HepG2 (cell line): ENCODE results near the gene MRPS7. TPM values are rescaled to one million over a fixed set of nuclear protein-coding genes. Genes with fewer than 3 reads are reported as not detected.

Source experiments
- BORCS8-MEF2B ChIP-seq: sonication (generic); formaldehyde crosslinking; IDR thresholded peaks from 2 replicates; pipeline ENCODE4 v1.8.0; 2022; ENCODE audit warnings: mild to moderate bottlenecking, missing genetic modification reagents
- CBX5 ChIP-seq: sonication (generic); formaldehyde crosslinking; IDR thresholded peaks from 2 replicates; pipeline ENCODE4 v1.4.0; 2020; ENCODE audit warnings: missing genetic modification reagents, borderline replicate concordance
- ELF4 ChIP-seq: sonication (generic); formaldehyde crosslinking; IDR thresholded peaks from 2 replicates; pipeline ENCODE4 v1.5.0; 2020; ENCODE audit warnings: missing genetic modification reagents, mild to moderate bottlenecking, moderate library complexity, borderline replicate concordance
- ETV6 ChIP-seq: sonication (generic); formaldehyde crosslinking; conservative IDR thresholded peaks from 2 replicates; pipeline ENCODE4 v1.4.0; 2020; ENCODE audit warnings: missing genetic modification reagents
- FOXC1 ChIP-seq: sonication (generic); formaldehyde crosslinking; IDR thresholded peaks from 2 replicates; pipeline ENCODE4 v1.8.0; 2022; ENCODE audit warnings: mild to moderate bottlenecking, missing genetic modification reagents, borderline replicate concordance
- FOXO1 ChIP-seq: sonication (generic); formaldehyde crosslinking; IDR thresholded peaks from 2 replicates; pipeline ENCODE4 v1.4.0; 2020; ENCODE audit warnings: missing genetic modification reagents
- ISX ChIP-seq: sonication (generic); formaldehyde crosslinking; conservative IDR thresholded peaks from 2 replicates; pipeline ENCODE4 v1.5.0; 2020; ENCODE audit warnings: missing genetic modification reagents
- JUND ChIP-seq: sonication (generic); formaldehyde crosslinking; IDR thresholded peaks from 2 replicates; pipeline ENCODE4 v1.8.0; 2022; ENCODE audit warnings: mild to moderate bottlenecking, missing genetic modification reagents
- KDM5A ChIP-seq: fragments of 200-600 bp; sonication (generic); IDR thresholded peaks from 2 replicates; pipeline ENCODE4 v1.7.0; 2018; ENCODE audit warnings: antibody characterized with exemption, mild to moderate bottlenecking, low read length, borderline replicate concordance
- LBX2 ChIP-seq: sonication (generic); formaldehyde crosslinking; IDR thresholded peaks from 2 replicates; pipeline ENCODE4 v1.5.0; 2020; ENCODE audit warnings: missing genetic modification reagents, mild to moderate bottlenecking, borderline replicate concordance
- NAIF1 ChIP-seq: sonication (generic); formaldehyde crosslinking; IDR thresholded peaks from 2 replicates; pipeline ENCODE4 v1.5.0; 2020; ENCODE audit warnings: mild to moderate bottlenecking, missing genetic modification reagents, borderline replicate concordance
- SP4 ChIP-seq: sonication (generic); formaldehyde crosslinking; IDR thresholded peaks from 2 replicates; pipeline ENCODE4 v1.8.1; 2023; ENCODE audit warnings: mild to moderate bottlenecking, missing genetic modification reagents
- STAT5B ChIP-seq: sonication (generic); formaldehyde crosslinking; IDR thresholded peaks from 2 replicates; pipeline ENCODE4 v1.4.0; 2020; ENCODE audit warnings: missing genetic modification reagents
- TBL1XR1 ChIP-seq: fragments of 150-350 bp; IDR thresholded peaks from 2 replicates; pipeline ENCODE4 v1.6.1; 2014; ENCODE audit warnings: borderline replicate concordance, low read length; ENCODE audit not compliant: partially characterized antibody
- WIZ ChIP-seq: sonication (generic); formaldehyde crosslinking; IDR thresholded peaks from 2 replicates; pipeline ENCODE4 v1.5.1; 2020; ENCODE audit warnings: mild to moderate bottlenecking, missing genetic modification reagents
- ZFP62 ChIP-seq: sonication (generic); formaldehyde crosslinking; IDR thresholded peaks from 2 replicates; pipeline ENCODE4 v1.4.0; 2020; ENCODE audit warnings: missing genetic modification reagents
- ZNF333 ChIP-seq: sonication (generic); formaldehyde crosslinking; IDR thresholded peaks from 2 replicates; pipeline ENCODE4 v1.4.0; 2020; ENCODE audit warnings: mild to moderate bottlenecking, missing genetic modification reagents, borderline replicate concordance
- ZNF335 ChIP-seq: sonication (generic); formaldehyde crosslinking; IDR thresholded peaks from 2 replicates; pipeline ENCODE4 v1.4.0; 2020; ENCODE audit warnings: missing genetic modification reagents
- ZNF564 ChIP-seq: sonication (generic); formaldehyde crosslinking; IDR thresholded peaks from 2 replicates; pipeline ENCODE4 v1.8.1; 2023; ENCODE audit warnings: mild to moderate bottlenecking, missing genetic modification reagents
- ZNF7 ChIP-seq: IDR thresholded peaks from 2 replicates; pipeline ENCODE4 v1.6.1; 2016; ENCODE audit warnings: missing biosample characterization, missing genetic modification reagents
- ZNF83 ChIP-seq: sonication (generic); formaldehyde crosslinking; IDR thresholded peaks from 2 replicates; pipeline ENCODE4 v1.4.0; 2020; ENCODE audit warnings: missing genetic modification reagents, mild to moderate bottlenecking, borderline replicate concordance
- ZNF850 ChIP-seq: sonication (generic); formaldehyde crosslinking; conservative IDR thresholded peaks from 2 replicates; pipeline ENCODE4 v1.9.0; 2021; ENCODE audit warnings: mild to moderate bottlenecking, missing genetic modification reagents
- ZNF891 ChIP-seq: sonication (generic); formaldehyde crosslinking; IDR thresholded peaks from 2 replicates; pipeline ENCODE4 v1.5.0; 2020; ENCODE audit warnings: mild to moderate bottlenecking, missing genetic modification reagents
- ZSCAN20 ChIP-seq: sonication (generic); formaldehyde crosslinking; IDR thresholded peaks from 2 replicates; pipeline ENCODE4 v1.4.0; 2020; ENCODE audit warnings: missing genetic modification reagents, mild to moderate bottlenecking, borderline replicate concordance
- polyA plus RNA-seq, 8 experiments: library from polyadenylated mRNA; depleted of rRNA in 3 of 8; stranded (reverse) in 7 of 8; unstranded in 1 of 8; fragments of >200 nt; fragmentation: Illumina TruSeq in 4 of 8; extraction: Trizol in 4 of 8; gene quantifications; 2 replicates each; pipeline versions ENCODE4 v1.2.1 to v1.2.3, GENCODE V29; 2011 to 2016; ENCODE audit warnings: low read depth in 4 of 8, missing spikeins in 1 of 8, mixed read lengths in 1 of 8; ENCODE audit not compliant: insufficient read depth in 1 of 8
- total RNA-seq, 5 experiments: library from RNA; depleted of rRNA; stranded (reverse); fragments of >200 nt; fragmentation: Illumina TruSeq; extraction: Trizol; gene quantifications; 2 replicates each; pipeline ENCODE4 v1.2.3, GENCODE V29; 2016; ENCODE audit warnings: low read depth in 1 of 5
- TF ChIP-seq, protein P1 (sequence below): sonication (generic); formaldehyde crosslinking; IDR thresholded peaks from 2 replicates; pipeline ENCODE4 v1.4.0; 2020; ENCODE audit warnings: missing genetic modification reagents
- TF ChIP-seq, protein P2 (sequence below): sonication (generic); formaldehyde crosslinking; IDR thresholded peaks from 2 replicates; pipeline ENCODE4 v1.5.0; 2020; ENCODE audit warnings: mild to moderate bottlenecking, low read depth, missing genetic modification reagents, borderline replicate concordance
- TF ChIP-seq, protein P3 (sequence below): sonication (generic); formaldehyde crosslinking; IDR thresholded peaks from 2 replicates; pipeline ENCODE4 v1.4.0; 2020; ENCODE audit warnings: missing genetic modification reagents
- TF ChIP-seq, protein P4 (sequence below): sonication (generic); formaldehyde crosslinking; IDR thresholded peaks from 2 replicates; pipeline ENCODE4 v1.4.0; 2020; ENCODE audit warnings: missing genetic modification reagents

The MRPS7 gene
- total and polyA plus RNA-seq, 2 of the 13 experiments (the other 11 are each of a cell fraction or from before 2014, with no cell fraction given) = 97.0 to 162 TPM

DNA sequence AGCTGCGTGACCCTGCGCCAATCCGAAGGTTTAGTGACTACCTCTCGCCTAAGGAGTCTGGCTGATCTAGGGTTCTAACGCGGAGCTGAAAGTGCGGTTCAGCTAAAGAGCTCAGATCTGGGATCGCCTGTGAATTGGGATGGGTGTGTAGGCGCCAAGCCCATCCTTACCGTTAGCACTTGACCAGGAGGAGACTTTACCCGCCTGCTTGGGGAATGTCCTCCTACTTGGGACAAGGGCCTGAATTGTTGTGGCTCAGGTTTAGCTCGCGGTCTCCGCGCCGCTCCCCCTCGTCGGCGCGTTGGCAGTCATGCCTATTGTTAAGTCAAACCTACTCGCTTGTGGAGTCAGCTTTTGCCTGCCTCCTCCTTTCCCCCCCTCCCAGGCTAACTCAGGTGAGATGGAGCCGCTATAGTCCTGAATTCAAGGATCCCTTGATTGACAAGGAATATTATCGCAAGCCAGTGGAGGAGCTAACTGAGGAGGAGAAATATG lies 480 bp downstream of the MRPS7 start (continued):
- peak; percentile 49; the same call in 1 of the 2 replicates for TF ChIP-seq FOXC1 (CRISPR knock-in tag)
- TF ChIP-seq, protein P1, sequence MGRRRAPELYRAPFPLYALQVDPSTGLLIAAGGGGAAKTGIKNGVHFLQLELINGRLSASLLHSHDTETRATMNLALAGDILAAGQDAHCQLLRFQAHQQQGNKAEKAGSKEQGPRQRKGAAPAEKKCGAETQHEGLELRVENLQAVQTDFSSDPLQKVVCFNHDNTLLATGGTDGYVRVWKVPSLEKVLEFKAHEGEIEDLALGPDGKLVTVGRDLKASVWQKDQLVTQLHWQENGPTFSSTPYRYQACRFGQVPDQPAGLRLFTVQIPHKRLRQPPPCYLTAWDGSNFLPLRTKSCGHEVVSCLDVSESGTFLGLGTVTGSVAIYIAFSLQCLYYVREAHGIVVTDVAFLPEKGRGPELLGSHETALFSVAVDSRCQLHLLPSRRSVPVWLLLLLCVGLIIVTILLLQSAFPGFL (CRISPR knock-in tag) = no peak
- TF ChIP-seq, protein P2, sequence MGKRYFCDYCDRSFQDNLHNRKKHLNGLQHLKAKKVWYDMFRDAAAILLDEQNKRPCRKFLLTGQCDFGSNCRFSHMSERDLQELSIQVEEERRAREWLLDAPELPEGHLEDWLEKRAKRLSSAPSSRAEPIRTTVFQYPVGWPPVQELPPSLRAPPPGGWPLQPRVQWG (CRISPR knock-in tag) = 0 out of 2 replicates have a peak, but pooled peaks have one; percentile 88
- 0 out of 2 replicates have a peak, but pooled peaks have one; percentile 8 for TF ChIP-seq FOXO1 (CRISPR knock-in tag)
- peak; percentile 10; the same call in 1 of the 2 replicates for TF ChIP-seq BORCS8-MEF2B
- TF ChIP-seq JUND (CRISPR knock-in tag) = no peak
- no peak; the same call in 1 of the 2 replicates for TF ChIP-seq ELF4 (CRISPR knock-in tag)
- peak; percentile 18; the same call in 1 of the 2 replicates for TF ChIP-seq ZNF7 (CRISPR knock-in tag)
- 0 out of 2 replicates have a peak, but pooled peaks have one; percentile 7 for TF ChIP-seq ZNF891 (CRISPR knock-in tag)
- no peak for TF ChIP-seq WIZ (CRISPR knock-in tag)
- TF ChIP-seq, protein P3, sequence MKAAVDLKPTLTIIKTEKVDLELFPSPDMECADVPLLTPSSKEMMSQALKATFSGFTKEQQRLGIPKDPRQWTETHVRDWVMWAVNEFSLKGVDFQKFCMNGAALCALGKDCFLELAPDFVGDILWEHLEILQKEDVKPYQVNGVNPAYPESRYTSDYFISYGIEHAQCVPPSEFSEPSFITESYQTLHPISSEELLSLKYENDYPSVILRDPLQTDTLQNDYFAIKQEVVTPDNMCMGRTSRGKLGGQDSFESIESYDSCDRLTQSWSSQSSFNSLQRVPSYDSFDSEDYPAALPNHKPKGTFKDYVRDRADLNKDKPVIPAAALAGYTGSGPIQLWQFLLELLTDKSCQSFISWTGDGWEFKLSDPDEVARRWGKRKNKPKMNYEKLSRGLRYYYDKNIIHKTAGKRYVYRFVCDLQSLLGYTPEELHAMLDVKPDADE (CRISPR knock-in tag) = 0 out of 2 replicates have a peak, but pooled peaks have one; percentile 49
- TF ChIP-seq ETV6 (CRISPR knock-in tag) = peak; percentile 40; the same call in 1 of the 2 replicates
- peak; percentile 91; the same call in 1 of the 2 replicates for TF ChIP-seq KDM5A
- no peak for TF ChIP-seq ZFP62
- TF ChIP-seq TBL1XR1 = no peak
- 0 out of 2 replicates have a peak, but pooled peaks have one; percentile 6 for TF ChIP-seq ZNF564
- TF ChIP-seq NAIF1 (CRISPR knock-in tag) = peak; percentile 71; the same call in 1 of the 2 replicates
- no peak for TF ChIP-seq SP4 (CRISPR knock-in tag)
- 0 out of 2 replicates have a peak, but pooled peaks have one; percentile 3 for TF ChIP-seq ZNF83 (CRISPR knock-in tag)
- no peak for TF ChIP-seq ZSCAN20 (CRISPR knock-in tag)
- TF ChIP-seq, protein P4, sequence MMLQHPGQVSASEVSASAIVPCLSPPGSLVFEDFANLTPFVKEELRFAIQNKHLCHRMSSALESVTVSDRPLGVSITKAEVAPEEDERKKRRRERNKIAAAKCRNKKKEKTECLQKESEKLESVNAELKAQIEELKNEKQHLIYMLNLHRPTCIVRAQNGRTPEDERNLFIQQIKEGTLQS (CRISPR knock-in tag) = 0 out of 2 replicates have a peak, but pooled peaks have one; percentile 8
- peak; percentile 56; the same call in 1 of the 2 replicates for TF ChIP-seq ZNF333 (CRISPR knock-in tag)
- TF ChIP-seq ZNF335 = no peak
- TF ChIP-seq CBX5 = no peak
- no peak for TF ChIP-seq ZNF850 (CRISPR knock-in tag)
- TF ChIP-seq LBX2 (CRISPR knock-in tag) = peak; percentile 23; the same call in 1 of the 2 replicates
- TF ChIP-seq STAT5B = 0 out of 2 replicates have a peak, but pooled peaks have one; percentile 0
- TF ChIP-seq ISX (CRISPR knock-in tag) = no peak
